ENCODE measurements around the gene OSBPL2.

OSBPL2 gene

DNA sequence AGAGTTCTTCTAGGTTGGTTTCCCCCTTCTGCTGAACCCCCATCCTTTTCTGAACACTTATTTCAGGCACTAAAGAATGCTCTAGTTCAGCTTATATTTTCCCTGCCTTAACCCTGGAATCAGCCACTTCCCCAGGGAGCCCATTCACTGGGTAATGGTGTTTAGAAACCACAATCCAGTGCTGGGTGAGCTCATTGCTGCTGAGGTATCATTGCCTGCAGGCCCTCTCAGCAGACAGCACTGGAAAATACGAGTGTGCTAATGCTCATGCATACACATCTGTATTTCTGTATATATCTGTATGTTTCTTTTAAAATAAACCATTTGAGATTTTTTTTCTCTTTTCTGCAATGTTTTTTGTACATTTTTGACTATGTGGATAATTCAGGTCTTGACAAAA, 27.0 kb downstream of the OSBPL2 start:
- H3K4me3 ChIP-seq (ENCODE audit: control insufficient read depth, low read depth, low read length): no peak overlapping the region
- TF ChIP-seq, protein P1, sequence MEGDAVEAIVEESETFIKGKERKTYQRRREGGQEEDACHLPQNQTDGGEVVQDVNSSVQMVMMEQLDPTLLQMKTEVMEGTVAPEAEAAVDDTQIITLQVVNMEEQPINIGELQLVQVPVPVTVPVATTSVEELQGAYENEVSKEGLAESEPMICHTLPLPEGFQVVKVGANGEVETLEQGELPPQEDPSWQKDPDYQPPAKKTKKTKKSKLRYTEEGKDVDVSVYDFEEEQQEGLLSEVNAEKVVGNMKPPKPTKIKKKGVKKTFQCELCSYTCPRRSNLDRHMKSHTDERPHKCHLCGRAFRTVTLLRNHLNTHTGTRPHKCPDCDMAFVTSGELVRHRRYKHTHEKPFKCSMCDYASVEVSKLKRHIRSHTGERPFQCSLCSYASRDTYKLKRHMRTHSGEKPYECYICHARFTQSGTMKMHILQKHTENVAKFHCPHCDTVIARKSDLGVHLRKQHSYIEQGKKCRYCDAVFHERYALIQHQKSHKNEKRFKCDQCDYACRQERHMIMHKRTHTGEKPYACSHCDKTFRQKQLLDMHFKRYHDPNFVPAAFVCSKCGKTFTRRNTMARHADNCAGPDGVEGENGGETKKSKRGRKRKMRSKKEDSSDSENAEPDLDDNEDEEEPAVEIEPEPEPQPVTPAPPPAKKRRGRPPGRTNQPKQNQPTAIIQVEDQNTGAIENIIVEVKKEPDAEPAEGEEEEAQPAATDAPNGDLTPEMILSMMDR (conservative IDR thresholded peaks at IDR 0.05; ENCODE audit: control insufficient read depth, insufficient read depth, low read depth, low read length): no peak
- DNase-seq (ENCODE audit: low read depth): no peak

DNA sequence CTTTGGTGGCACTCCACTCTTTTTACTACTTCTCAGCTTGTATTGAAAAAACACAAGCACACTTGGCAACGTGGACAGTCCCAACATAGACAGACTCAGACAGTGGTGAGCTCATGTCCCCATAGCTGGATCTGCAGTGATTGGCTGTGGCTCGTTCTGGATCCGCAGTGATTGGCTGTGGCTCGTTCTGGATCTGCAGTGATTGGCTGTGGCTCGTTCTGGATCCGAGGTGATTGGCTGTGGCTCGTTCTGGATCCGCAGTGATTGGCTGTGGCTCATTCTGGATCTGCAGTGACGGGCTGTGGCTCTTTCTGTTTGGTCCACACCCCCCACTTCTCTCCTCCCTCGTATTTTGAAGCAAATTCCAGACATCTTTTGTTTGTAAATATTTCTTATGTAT, 28.0 kb downstream of the OSBPL2 start:
- TF ChIP-seq, protein P1 (conservative IDR thresholded peaks at IDR 0.05; ENCODE audit: control insufficient read depth, insufficient read depth, low read depth, low read length): no peak
- H3K4me3 ChIP-seq (ENCODE audit: control insufficient read depth, low read depth, low read length): no peak overlapping the region
- peak; percentile 12 for DNase-seq (ENCODE audit: low read depth)

DNA sequence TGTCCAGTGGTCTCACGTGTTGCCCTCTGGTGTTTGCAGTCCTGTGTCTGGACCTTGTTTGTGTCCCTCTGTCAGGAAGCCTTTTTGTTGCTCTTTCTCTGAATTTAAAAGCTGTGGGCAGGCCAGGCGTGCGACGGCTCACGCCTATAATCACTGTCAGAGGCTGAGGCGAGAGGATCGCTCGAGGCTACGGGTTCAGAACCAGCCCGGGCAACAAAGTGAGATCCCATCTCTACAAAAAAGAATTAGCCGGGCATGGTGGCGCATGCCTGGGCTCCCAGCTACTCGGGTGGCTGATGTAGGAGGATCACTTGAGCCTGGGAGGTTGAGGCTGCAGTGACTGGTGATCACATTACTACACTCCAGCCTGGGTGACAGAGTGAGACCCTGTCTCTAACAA, 28.5 kb downstream of the OSBPL2 start:
- no peak for DNase-seq (ENCODE audit: low read depth)
- TF ChIP-seq, protein P1 (conservative IDR thresholded peaks at IDR 0.05; ENCODE audit: control insufficient read depth, insufficient read depth, low read depth, low read length): no peak
- H3K4me3 ChIP-seq (ENCODE audit: control insufficient read depth, low read depth, low read length): no peak overlapping the region

DNA sequence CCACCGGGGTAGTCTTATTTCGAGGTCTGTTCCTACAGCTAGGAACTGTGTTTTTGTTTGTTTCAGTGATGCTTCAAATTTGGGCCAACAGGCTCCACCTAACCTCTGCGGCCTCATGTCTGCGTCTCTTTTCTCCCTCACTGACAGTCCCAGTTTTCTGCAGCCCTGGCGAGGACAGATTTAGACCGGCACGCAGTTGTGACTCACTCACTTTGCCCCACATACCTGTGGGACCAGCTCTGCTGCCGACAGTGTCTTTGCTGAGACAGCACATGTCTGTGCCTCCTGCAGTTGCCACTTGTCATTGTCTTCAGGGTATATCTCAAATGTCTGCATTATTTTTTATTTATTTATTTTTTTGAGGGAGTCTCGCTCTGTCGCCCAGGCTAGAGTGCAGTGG, 29.2 kb downstream of the OSBPL2 start:
- DNase-seq (ENCODE audit: low read depth): no peak
- no peak overlapping the region for H3K4me3 ChIP-seq (ENCODE audit: control insufficient read depth, low read depth, low read length)
- TF ChIP-seq, protein P1 (conservative IDR thresholded peaks at IDR 0.05; ENCODE audit: control insufficient read depth, insufficient read depth, low read depth, low read length): no peak

DNA sequence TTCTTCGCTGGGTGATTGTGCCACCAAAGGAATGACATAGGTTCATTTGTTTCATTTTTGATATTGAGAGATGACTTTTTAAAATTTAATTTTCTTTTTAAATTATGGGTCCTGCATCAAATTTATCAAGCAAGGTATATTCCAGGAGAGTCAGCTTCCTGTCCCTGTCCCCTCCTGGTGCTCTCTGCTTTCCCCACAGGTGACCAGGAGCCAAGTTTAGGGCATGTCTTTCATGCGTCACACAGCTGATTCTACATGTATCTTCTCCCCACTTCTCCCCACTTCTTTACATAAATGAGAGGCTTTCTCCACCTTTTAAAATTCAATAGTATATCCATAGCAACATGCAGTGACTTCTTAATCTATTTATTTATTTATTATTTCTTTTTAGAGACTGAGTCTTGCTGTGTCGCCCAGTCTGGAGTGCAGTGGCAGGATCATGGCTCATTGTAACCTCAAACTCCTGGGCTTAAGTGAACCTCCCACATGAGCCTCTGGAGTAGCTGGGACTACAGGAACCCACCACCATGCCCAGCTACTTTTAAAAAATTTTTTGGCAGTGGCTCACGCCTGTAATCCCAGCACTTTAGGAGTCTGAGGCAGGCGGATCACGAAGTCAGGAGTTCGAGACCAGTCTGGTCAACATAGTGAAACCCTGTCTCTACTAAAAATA, 30.0 kb downstream of the OSBPL2 start:
- TF ChIP-seq, protein P1 (conservative IDR thresholded peaks at IDR 0.05; ENCODE audit: control insufficient read depth, insufficient read depth, low read depth, low read length): no peak
- no peak overlapping the region for H3K4me3 ChIP-seq (ENCODE audit: control insufficient read depth, low read depth, low read length)
- no peak for DNase-seq (ENCODE audit: low read depth)

DNA sequence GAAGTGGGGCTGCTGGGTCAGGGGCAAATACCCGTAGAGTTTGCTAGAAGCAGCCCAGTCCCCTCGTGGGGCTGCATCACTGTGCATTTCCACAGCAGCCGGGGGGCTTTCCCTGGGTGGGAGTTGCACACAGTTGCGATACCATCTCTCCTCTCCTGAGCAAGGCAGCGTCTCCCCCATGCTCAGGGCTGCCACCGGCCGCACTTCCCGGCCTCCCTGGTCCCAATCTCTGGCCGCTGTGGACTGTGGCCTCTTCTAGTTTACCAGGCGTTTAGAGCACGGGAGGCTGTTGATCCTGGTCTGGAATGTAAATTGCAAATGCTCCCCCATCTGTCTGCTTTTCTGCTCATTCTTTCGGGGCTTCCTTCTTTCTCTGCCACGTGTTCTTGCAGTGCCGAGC, 31.1 kb downstream of the OSBPL2 start:
- DNase-seq (ENCODE audit: low read depth): no peak
- no peak overlapping the region for H3K4me3 ChIP-seq (ENCODE audit: control insufficient read depth, low read depth, low read length)
- TF ChIP-seq, protein P1 (conservative IDR thresholded peaks at IDR 0.05; ENCODE audit: control insufficient read depth, insufficient read depth, low read depth, low read length): no peak

DNA sequence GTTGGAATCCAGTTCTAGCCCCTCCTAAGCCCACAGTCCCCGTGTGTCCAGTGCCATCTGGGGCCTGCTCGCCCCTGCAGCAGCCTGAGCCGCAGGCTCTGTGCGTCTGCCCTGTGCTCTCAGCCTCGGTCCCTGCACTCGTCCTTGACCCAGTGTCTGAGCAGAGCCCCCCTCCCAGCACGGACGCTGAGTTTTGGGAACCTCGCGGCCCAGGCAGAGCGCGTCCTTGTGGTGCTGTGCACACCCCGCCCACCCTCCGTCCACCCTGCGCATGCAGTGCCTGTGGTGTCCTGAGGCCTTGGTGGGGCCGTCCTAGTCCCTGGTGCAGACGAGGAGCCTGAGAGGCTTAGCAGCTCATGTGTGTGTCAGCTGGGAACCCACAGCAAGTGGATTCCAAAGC, 31.6 kb downstream of the OSBPL2 start:
- no peak for DNase-seq (ENCODE audit: low read depth)
- H3K4me3 ChIP-seq (ENCODE audit: control insufficient read depth, low read depth, low read length): no peak overlapping the region
- TF ChIP-seq, protein P1 (conservative IDR thresholded peaks at IDR 0.05; ENCODE audit: control insufficient read depth, insufficient read depth, low read depth, low read length): no peak
